Frontal cortex (tissue), 4 donors: ENCODE results near the gene AGBL4. TPM values are rescaled to one million over a fixed set of nuclear protein-coding genes. Genes with fewer than 3 reads are reported as not detected.

Source experiments
- DNase-seq, 2 donors: peaks; one replicate each; pipeline ENCODE4 v3.0.0; 2012; ENCODE audit warnings: low spot score in 2 of 2
- FAIRE-seq: peaks from 2 replicates; lab custom pipeline; 2012; peaks lifted over from hg19 to GRCh38; lab: Jason Lieb, UNC
- total RNA-seq: library from RNA; depleted of rRNA; stranded (reverse); fragments of >200 nt; gene quantifications from one replicate; pipeline ENCODE4 v1.2.3, GENCODE V29; 2014
- donor health status: control.
- donor health status: control.
- donor health status: control.

AGBL4 gene
- total RNA-seq, 1 donor from 2014 or later, result 3.3 TPM

DNA sequence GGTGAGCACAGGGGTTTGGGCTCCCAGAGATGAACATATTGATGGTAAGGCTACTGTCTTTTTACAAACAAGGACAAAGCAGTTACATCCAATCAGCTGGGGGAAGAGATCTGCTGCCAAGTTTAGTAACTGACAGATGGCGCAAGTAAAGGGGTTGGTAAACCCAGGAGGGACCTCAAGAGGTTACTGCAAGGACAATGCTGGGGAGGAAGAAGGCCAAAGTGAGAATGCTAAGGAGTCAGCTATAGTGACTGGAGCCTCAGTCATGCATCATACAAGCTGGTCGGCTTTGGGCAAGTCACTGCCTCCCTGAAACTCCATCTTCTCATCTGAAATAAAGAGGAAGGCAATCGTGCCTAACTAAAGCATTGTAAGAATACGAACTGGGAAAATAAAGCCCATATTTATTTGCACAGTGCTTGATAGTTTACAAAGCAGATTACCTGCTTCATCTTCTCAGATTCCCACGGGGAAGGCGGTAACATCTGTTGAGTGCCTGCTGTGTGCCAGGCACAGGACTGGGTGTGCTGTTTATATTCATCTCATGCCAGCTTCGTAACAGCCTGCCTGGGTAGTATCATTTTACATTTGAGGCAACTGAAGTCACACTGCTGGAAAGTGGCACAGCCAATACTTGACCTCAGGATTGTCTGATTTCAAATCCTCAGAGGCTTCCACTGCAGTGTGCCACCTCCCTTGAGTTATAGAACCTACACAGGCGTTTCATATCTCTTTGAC lies 1361.9 kb downstream of the AGBL4 start:
- no peak for DNase-seq
- FAIRE-seq, result no peak

DNA sequence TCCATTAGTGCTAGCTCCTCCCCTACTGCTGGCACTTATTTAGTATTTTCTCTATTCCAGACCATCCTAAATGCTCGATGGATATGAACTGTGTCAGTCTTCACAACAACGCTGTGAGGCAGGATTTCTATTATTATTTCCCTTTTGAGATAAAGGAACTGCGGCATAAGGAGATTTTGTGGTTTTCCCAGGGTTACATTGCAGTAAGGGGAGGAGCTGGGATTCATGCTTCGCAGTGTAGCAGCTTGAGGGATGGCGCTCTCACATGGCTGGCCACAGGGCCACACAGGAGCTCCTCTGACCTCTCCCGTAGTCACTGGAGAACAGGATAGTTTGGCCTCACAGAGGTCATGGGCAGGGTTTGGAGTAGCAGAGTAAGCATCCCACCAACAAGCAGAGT lies 1364.0 kb downstream of the AGBL4 start:
- no peak for FAIRE-seq

DNA sequence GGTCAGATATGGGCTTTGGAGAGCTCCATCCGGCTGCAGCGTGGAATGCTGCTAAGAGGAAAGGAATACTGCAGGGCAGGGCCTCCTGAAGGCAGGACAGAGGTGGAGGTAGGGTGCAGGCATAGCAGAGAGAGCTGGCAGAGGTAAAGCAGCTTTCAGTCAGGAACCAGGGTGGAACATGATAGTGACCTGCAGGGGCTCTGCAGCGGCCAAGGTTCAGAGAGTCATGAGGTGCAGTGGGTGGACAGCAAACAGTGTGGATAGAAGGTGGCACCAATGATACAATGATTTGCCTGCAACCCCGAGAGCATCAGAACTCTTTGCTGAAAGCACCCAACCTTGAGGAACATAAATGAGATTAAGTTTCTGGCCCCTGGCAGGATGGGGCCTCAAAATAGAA lies 1366.3 kb downstream of the AGBL4 start:
- DNase-seq (no peak), FAIRE-seq (no peak)

More for the DNA sequence above, 1364.0 kb downstream of the AGBL4 start:
- no peak for DNase-seq

DNA sequence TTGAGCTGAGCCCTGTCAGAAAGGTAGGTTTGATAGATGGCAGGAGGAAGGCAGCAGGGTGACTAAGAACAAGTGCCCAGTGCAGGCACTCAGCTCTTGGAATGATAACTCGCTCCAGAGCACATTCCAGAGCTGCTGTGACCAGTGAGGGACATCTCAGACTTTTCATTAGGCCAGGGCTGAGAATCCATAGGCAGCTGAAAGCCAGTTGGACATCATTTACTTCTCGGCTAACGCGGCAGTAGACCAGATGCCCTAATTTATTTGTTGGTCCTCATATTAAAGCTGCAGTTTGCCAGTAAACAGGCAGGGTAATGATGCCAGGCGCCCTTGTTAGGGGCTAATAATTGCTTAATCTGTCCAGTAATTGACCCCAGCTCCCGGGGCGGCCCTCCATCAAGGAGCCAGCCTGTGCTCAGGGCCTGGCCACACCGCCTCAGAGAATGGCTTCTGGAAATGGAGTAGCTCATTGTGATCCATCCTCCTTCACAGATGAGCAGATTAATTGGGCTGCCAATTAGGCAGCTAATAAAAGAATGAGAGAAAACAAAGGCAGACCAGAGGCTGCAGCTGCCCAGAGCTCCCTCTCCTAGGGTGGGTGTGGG lies 1369.0 kb downstream of the AGBL4 start:
- DNase-seq (peak in 1 of 2 donors; percentile 21), FAIRE-seq (no peak)

DNA sequence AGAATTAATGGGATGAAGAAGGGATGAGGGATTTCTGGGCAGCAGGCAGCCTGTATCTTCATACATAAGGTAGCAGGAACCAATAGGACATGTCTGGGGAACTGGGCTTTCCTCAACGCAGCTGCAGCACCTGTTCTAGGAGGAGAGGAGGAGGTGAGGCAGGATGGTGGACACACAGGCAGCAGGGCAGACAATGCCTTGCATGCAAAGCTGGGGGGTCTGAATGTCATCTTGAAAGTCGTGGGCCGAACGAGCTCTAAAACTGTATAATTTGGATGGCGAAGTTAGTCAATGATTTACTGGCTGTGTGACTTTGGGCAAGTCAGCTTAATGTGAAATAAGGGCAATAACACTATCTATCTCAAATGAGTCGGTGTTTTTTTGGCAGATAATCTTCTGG lies 1371.4 kb downstream of the AGBL4 start:
- FAIRE-seq (no peak), DNase-seq (no peak)

DNA sequence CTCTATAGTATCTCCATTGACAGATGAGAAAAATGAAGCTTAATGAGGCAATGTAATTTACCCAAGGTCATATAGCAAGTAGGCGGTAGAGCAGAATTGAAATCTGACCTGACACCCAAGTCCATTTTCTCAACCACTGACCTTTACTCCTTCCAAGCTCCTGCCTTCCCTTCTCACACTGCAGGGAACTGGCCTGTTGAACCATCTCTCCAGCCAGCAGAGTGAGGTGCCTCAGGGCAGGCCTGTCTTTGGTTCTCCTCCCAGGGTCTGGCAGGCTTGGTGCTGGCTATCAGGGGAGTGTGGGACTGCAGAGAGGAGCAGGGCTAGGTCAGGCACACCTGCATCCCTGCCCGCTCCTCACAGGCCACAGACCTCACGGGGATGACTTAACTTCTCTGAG lies 1373.9 kb downstream of the AGBL4 start:
- FAIRE-seq (no peak), DNase-seq (no peak)

DNA sequence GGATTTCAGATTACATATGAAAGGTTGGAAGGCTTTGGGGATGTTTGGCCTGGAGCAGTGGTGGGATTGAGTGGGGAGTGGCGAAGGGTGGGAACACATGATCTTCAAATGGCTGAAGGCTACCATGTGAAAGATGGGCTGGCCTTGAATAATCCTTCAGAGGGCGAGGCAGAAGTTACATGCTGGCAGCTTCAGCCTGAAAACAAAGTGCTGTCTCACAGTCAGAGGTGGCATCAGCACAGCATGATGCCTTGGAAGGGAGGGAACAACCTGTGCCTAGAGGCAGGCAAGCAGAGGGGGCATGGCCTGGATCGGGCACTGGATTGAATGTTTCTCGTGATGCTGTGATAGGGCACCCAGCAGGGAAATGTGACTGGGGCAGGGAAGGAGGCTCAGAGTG lies 1377.9 kb downstream of the AGBL4 start:
- FAIRE-seq (no peak), DNase-seq (no peak)

DNA sequence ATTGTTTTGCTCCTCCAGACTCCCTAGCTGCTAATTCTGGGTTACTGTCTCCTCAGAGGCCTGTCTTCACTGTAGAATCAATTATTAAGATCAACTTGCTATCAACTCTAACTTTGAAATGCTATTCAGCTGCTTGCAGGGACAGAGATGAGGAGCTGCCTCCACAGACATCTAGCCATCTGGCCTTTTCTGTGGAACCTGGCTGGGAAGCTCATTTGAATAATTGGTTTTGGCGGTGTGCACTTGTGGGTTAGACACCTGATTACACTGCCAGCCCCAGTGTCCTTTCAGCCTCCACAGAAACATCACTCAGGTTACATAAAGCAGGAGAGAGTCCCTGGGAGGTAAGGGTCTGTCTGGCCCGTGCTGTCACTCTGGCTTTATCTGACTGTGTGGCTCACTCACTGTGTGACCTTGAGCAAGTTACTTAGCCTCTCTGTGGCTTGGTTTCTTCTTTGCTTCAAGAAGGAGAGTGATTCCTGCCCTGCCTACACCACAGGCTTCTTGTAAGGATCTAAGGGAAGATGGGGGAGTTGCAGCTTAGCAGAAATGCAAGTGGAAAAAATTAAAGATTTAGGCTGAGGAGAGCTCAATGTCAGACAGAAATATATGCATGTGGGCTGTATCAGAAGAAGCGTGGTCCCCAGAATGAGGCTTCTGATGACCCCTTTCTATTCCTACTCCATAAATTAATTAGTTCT lies 1378.7 kb downstream of the AGBL4 start:
- DNase-seq (no peak), FAIRE-seq (no peak)

DNA sequence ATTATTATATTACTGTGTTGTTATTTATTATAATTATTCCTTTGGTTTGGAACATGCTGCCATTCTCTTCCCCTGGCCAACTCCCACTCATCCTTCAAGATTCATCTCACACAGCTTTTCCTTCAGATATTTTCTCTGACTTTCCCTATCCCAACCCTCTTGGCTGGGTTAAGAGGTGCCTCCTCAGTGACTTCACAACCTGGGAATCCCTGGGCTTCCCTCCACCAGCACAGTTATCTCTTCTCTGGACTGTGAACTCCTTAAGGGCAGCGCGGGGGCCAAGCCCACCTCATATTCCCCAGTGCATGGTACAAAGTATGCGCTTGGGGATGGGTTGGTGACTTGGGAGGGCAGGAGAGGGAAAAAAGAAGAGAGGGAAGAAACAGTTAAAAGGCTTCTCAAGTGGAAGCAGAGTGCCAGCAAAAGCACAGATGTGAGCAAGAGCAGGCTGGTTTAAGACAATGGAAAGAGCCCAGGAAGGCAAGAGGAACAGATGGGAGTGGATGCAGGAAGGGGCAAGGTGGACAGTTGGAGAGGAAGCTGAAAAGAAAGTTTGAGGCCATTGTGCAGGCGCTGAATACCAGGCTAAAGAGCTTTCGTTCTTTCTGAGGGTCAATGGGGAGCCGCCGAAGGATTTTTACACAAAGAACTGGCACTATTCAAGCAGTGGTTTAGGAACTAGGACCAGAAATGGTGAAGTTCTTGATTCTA lies 1379.4 kb downstream of the AGBL4 start:
- FAIRE-seq (no peak), DNase-seq (no peak)

DNA sequence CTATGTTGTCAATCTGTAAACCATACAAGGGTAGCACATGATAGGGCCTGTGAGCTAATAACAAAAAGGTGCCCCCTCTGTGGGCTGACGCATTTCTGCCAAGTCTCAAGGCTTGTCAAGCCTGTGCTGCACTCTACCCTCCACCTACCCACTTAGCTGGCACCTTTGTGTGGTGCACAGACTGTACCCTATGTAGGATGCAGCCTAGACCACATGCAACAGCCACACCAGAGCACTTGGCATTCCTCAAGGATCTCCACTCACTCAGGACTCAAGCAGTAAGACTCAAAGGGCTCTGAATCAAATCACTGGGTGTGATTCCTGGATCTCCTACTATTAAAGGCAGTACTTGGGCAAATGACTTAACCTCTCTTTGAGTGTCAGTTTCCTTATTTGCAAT lies 1380.6 kb downstream of the AGBL4 start:
- no peak for DNase-seq
- no peak for FAIRE-seq

DNA sequence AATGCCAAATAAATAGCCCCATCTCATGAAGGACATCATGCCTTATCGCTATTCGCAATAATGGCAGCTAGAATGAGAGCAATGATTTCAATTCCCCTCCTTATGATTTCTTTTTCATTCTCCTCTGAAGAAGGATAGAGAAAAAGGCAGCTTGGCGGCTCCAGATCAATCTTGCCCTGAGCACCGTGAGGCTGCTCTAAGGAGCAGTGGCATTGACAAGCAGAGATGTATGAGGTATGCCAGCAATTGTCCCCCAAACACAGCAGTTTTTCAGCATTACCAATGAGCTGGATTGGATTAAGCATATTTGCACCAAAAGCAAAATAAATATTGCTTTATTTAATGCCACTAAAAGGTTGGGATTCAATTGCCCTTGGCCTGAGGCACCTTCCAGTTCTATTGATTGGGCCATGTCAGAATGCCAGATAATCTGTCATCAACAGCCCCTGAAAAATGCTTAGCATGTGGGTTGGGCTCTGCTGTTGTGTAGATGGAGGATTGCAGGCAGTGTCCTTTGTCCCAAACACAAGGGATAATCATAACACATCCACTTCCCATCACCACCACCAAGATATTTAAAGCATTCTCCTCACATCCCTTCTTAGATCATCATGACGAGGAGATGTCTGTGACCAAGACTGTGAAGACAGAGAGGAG lies 1382.8 kb downstream of the AGBL4 start:
- no peak for DNase-seq
- no peak for FAIRE-seq

DNA sequence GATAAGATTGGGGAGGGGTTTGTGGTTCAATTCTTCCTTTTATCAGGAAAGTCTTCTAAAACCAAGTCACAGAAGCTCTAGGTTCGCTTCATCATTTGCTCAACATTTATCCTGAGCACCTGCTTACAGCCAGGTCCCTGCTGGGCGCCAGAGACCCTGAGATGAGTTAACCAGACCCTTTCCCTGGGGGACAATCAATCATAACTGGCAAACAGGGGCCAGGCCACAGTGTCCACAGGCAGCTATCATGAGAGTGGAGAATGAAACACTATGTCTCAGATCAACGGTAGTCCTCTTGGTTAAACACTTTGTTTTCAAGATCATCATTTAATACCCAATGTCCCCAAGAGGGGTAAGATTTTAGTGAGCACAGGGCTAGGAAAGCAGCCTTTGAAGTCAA lies 1393.9 kb downstream of the AGBL4 start:
- DNase-seq, result no peak
- FAIRE-seq, result no peak

DNA sequence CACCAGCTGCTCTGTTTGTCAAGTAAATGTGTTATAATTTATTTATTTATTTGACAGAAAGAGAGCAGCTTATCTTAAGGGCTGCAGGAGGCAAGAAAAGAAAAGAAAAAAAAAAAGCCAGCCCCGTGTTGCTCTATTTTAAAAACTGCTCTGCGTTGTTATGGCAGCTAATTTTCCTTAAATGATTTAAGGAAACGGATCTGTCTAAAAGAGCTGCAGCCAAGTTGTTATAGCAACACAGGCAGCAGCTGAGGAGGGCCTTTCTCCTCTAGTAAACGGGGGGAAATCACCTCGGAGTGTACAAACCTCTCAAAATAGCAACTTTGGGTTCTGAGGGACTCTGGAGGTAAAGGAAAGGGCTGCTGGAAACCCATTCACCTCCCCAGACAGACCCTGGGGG lies 1396.3 kb downstream of the AGBL4 start:
- no peak for DNase-seq
- no peak for FAIRE-seq

DNA sequence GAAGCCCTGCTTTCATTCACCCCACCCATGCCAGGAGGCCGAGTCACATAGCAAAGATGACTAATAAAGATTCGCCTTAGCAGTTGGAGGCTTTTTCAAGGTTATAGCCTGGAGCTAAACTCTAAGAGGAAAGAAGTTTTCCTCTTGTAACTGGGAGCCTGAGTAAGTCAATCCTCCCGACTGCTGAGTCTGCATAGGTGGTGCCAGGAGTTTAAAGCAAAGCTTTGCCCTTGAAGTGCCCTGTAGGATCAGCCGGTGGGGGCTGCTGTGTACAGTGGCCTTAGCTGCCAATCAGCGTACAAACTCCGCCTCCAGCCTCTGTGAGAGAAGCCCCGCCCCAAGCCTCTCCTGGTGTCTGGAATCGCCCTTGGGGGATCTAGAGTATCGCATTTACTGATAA lies 1404.2 kb downstream of the AGBL4 start:
- no peak for FAIRE-seq
- DNase-seq, result no peak

DNA sequence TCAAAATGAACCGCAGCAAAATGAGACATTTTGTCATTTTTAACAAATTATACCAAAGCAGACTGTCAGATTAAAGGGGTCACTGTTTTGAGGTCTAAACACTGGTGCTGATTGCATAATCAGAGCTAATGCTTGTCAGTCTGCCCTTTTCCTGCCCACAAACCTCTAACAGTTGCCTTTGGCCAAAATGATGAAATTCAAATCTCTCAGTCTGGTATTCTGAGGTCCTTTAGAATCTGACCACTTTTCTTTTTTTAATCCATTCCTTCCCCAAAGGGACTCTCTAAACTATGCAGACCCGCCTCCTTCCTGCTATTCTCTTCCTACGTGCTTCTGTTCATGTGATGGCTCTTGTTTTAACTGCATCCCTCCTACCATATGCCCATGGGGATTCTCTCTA lies 1406.5 kb downstream of the AGBL4 start:
- DNase-seq (no peak), FAIRE-seq (no peak)

DNA sequence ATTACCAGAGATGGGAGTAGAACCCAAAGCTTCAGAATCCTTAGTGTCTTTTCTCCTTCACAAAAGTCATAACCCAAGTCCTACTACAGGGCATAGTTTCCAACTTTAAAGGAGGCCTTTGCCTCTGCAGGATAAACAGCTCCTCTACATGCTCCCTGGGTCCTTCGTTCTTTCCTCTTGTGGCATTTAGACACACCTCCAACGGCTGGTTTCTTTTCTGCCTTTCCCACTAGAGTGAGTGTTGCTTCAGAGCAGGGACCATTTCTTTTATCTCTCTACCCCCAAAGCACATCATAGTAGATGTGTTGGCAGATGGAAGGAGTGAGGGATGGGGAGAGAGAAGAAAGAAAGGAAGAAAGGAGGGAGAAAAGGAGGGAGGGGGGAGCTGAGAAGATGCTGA lies 1407.0 kb downstream of the AGBL4 start:
- DNase-seq, result no peak
- no peak for FAIRE-seq

DNA sequence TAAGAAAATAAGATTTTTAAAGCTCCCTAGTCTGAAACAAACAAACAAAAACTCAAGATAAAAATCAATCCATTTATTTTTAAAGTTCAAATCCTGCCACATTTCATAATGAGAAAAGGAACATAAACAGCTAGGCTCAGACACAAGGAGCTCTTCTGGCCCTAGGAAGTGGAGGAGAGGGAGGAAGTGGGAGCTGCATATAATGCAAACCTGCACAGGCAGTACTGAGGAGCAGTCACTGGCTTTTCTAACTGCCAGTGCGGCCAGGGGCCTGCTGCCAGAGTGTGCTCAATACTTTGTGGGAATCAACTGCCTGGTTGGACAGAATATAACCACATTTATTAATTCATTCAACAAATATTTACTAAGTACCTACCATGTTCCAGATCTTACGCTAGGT lies 1411.9 kb downstream of the AGBL4 start:
- no peak for DNase-seq
- FAIRE-seq, result no peak

DNA sequence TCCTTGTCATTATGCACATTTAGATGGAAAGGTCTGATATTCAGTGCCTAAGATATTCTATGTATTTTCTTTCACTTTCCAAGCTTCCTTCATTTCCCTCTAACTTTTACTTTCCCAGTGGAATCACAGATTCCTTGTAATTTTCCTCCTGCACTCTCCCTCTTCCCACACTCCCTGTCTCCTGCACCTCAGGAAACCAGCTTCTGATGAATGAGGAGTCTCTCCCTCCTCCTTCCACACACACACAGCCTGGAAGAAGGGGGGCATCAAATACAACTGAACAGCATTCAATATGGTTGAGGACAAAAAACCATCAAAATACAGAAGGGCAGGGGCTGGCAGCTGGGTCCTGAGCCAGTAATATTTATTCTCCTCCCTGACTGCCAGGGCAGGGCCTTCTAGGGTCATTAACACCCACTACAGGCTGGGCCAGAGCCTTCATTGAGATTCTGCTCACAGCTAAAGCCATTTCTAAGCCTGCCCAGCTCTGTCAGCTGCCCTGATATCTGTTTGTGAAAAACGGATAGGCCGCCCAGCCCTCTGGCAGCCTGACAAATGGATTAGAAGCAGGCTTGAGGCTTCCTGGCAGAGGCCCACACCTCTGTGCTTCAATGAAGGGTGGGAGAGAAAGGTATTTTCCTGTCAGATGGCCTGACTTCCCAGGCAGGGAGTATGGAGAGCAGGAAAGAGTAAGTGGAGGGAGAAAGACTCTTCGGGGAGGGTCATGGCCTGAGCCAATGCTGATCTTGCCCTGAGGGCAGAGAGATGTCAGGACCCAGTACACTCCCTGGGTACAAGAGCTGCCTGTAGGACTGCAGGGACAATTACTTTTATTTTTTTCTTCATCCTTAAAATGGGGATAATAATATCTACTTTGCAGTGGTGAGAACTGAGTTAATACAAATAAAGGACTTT lies 1412.9 kb downstream of the AGBL4 start:
- DNase-seq, result no peak
- no peak for FAIRE-seq

DNA sequence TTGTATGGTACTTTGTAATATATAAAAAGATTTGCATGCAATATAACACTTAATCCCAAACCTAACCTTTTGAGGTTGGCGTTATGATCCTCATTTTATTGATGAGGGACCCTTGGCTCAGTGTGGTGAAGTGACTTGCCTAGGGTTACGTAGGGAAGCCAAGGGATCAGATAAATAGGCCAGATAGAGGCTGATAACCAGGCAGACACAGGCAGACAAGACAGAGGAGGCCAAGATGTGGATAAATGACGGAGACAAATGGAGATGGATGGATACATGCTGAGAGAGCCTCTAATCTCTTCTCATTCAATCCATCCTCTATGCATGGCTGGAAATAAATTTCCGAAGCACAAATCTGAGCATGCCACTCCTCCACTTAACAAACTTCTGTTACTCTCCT lies 1414.9 kb downstream of the AGBL4 start:
- FAIRE-seq (no peak), DNase-seq (no peak)
